ENCODE data around the gene PRCC. TPM values are rescaled to one million over a fixed set of nuclear protein-coding genes. Genes with fewer than 3 reads are reported as not detected.

PRCC gene
- total RNA-seq, 4 donors from 2014 or later = 25.1 to 44.6 (median 30.8) TPM

- WGBS, 2 donors = 63 to 71% methylated on average over 4 of the region's 4 CpGs
These were observed 9.6 kb downstream of the PRCC start for GRCh38 chr1:156776942-156777341.

DNA sequence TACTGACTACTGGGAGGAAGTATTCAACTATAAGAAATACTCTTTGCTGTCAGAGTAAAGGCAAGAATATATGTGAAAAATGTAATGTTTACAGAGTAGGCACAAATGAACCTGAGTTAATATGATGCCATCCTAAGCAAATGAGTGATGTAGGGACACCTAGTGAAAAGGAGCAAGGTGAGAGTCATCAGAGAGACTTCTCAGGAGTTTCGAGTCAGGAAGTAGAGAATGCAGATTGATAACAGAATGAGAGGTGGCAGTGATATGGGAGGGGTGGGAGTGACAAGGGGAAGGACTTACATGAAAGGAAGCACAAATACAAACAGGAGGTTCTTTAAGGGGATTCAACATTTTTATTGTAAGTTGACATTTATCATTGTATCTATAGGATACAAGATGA is 10.2 kb downstream of the PRCC start:
- WGBS, 2 donors = 61 to 65% methylated on average over 1 of the region's 1 CpG
- no peaks in the 10 kb centered on the region for H3K27me3 ChIP-seq
- peaks cover 0 to 5% (median 0%) of the 10 kb centered on the region in 3 donors for H3K36me3 ChIP-seq
- peaks cover 0 to 49% (median 15%) of the 10 kb centered on the region in 4 donors for H3K4me1 ChIP-seq
- H3K27ac ChIP-seq = no peak overlapping the region
- H3K9me3 ChIP-seq = no peaks in the 10 kb centered on the region
- no peak for DNase-seq (ENCODE audit: low spot score in 2 of 2)
- no peak for TF ChIP-seq POLR2A (IDR thresholded peaks at IDR 0.05)
- no peak for TF ChIP-seq EP300 (IDR thresholded peaks at IDR 0.05)
- TF ChIP-seq, protein P1, sequence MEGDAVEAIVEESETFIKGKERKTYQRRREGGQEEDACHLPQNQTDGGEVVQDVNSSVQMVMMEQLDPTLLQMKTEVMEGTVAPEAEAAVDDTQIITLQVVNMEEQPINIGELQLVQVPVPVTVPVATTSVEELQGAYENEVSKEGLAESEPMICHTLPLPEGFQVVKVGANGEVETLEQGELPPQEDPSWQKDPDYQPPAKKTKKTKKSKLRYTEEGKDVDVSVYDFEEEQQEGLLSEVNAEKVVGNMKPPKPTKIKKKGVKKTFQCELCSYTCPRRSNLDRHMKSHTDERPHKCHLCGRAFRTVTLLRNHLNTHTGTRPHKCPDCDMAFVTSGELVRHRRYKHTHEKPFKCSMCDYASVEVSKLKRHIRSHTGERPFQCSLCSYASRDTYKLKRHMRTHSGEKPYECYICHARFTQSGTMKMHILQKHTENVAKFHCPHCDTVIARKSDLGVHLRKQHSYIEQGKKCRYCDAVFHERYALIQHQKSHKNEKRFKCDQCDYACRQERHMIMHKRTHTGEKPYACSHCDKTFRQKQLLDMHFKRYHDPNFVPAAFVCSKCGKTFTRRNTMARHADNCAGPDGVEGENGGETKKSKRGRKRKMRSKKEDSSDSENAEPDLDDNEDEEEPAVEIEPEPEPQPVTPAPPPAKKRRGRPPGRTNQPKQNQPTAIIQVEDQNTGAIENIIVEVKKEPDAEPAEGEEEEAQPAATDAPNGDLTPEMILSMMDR (IDR thresholded peaks at IDR 0.05) = no peak
- no peak overlapping the region for H3K4me3 ChIP-seq

More at GRCh38 chr1:156776942-156777341, 9.6 kb downstream of the PRCC start:
- H3K4me3 ChIP-seq = no peak overlapping the region
- H3K4me1 ChIP-seq = peaks cover 0 to 50% (median 19%) of the 10 kb centered on the region in 4 donors
- no peak overlapping the region for H3K27ac ChIP-seq
- no peaks in the 10 kb centered on the region for H3K36me3 ChIP-seq
- TF ChIP-seq, protein P1 (IDR thresholded peaks at IDR 0.05) = no peak
- TF ChIP-seq POLR2A (IDR thresholded peaks at IDR 0.05) = no peak
- no peak for TF ChIP-seq EP300 (IDR thresholded peaks at IDR 0.05)
- no peak for DNase-seq (ENCODE audit: low spot score in 2 of 2)
- no peaks in the 10 kb centered on the region for H3K27me3 ChIP-seq
- H3K9me3 ChIP-seq = no peaks in the 10 kb centered on the region

DNA sequence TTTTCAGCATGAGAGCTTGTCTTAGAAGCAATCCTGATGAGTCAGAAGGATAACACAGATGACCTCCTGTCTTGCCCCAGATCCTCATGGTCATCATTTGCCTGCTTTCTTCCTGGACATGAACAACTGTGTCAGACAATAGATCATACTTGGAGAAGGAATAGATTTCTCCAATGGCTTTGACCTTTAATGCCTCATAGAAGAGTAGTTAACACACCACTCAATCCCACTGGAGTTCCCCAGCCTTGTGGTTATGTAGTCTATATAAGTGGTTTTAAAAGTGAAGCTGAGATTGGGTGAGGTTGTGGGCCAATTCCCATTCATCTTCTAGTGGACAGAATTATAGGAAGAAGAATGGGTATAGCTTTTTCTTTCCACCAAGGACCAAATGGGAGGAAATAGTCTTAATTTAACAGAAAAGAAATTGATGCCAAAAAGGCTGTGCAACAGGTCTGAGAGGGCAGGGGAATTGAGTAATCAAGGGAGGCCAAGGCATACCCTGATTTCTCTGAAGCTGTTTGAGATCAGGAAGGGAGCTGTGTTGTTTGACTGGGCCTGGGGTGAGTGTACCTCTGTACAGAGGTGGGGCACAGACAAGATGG is 14.4 kb downstream of the PRCC start:
- no peak overlapping the region for H3K4me3 ChIP-seq
- peak overlapping the region in 1 of 4 donors; percentile 3 for H3K27ac ChIP-seq
- H3K27me3 ChIP-seq = no peaks in the 10 kb centered on the region
- DNase-seq (ENCODE audit: low spot score in 2 of 2) = no peak
- TF ChIP-seq, protein P1 (IDR thresholded peaks at IDR 0.05) = no peak
- TF ChIP-seq POLR2A (IDR thresholded peaks at IDR 0.05) (no peak), EP300 (IDR thresholded peaks at IDR 0.05) (no peak)
- H3K4me1 ChIP-seq = peaks cover 0 to 28% (median 5%) of the 10 kb centered on the region in 4 donors
- peaks cover 0 to 42% (median 0%) of the 10 kb centered on the region in 3 donors for H3K36me3 ChIP-seq
- no peaks in the 10 kb centered on the region for H3K9me3 ChIP-seq

GRCh38 chr1:156785458-156785857 is 18.1 kb downstream of the PRCC start:
- WGBS, 2 donors = 88 to 91% methylated on average over 6 of the region's 6 CpGs

GRCh38 chr1:156786640-156787039 is 19.3 kb downstream of the PRCC start:
- peaks cover 0 to 8% (median 1%) of the 10 kb centered on the region in 4 donors for H3K4me1 ChIP-seq
- WGBS, 2 donors = 84 to 93% methylated on average over 10 of the region's 10 CpGs
- H3K27me3 ChIP-seq = no peaks in the 10 kb centered on the region
- H3K36me3 ChIP-seq = peaks cover 0 to 78% (median 9%) of the 10 kb centered on the region in 3 donors
- H3K9me3 ChIP-seq = no peaks in the 10 kb centered on the region
- H3K4me3 ChIP-seq = no peak overlapping the region
- TF ChIP-seq EP300 (IDR thresholded peaks at IDR 0.05) (no peak), POLR2A (IDR thresholded peaks at IDR 0.05) (no peak)
- TF ChIP-seq, protein P1 (IDR thresholded peaks at IDR 0.05) = no peak
- no peak overlapping the region for H3K27ac ChIP-seq
- no peak for DNase-seq (ENCODE audit: low spot score in 2 of 2)

More at GRCh38 chr1:156785458-156785857, 18.1 kb downstream of the PRCC start:
- H3K36me3 ChIP-seq = peaks cover 0 to 68% (median 3%) of the 10 kb centered on the region in 3 donors
- no peak overlapping the region for H3K27ac ChIP-seq
- no peak for DNase-seq (ENCODE audit: low spot score in 2 of 2)
- no peak overlapping the region for H3K4me3 ChIP-seq
- no peaks in the 10 kb centered on the region for H3K27me3 ChIP-seq
- TF ChIP-seq, protein P1 (IDR thresholded peaks at IDR 0.05) = no peak
- TF ChIP-seq POLR2A (IDR thresholded peaks at IDR 0.05) (no peak), EP300 (IDR thresholded peaks at IDR 0.05) (no peak)
- H3K9me3 ChIP-seq = no peaks in the 10 kb centered on the region
- H3K4me1 ChIP-seq = peaks cover 0 to 14% (median 3%) of the 10 kb centered on the region in 4 donors
